K562 (cell line): Measurements from ENCODE around the gene CACNB1. TPM values are rescaled to one million over a fixed set of nuclear protein-coding genes. Genes with fewer than 3 reads are reported as not detected.

Source experiments
- ATAC-seq: fragments of 200-7000 bp; cut with Tn5 transposase; 3 replicates; pipeline ENCODE4 v1.9.1; 2020; ENCODE audit warnings: moderate library complexity
- BruUV-seq: library from RNA; stranded (reverse); fragments of 400-500 nt; replicated peaks from 2 replicates; lab custom pipeline; 2021; lab: Mats Ljungman, UMichigan
- CTCF ChIA-PET: fragments of 300-600 bp; formaldehyde crosslinking; extraction: SDS; loops from one replicate; lab custom pipeline; 2021; ENCODE audit warnings: low intra/inter-chr PET ratio; lab: Yijun Ruan, JAX
- POLR2A ChIA-PET: fragments of 300-600, 350-650 bp; sonication (Branson Sonifier 250); formaldehyde crosslinking; extraction: SDS; loops from one replicate; lab custom pipeline; 2021; ENCODE audit warnings: antibody characterized with exemption, inconsistent platforms; lab: Yijun Ruan, JAX
- DNase-seq, 4 experiments: peaks; one replicate each; pipeline versions ENCODE4 v3.0.0 to v3.0.0-alpha.2; 2011 to 2018; ENCODE audit warnings: low spot score in 3 of 4, mixed read lengths in 3 of 4; ENCODE audit errors: extremely low read depth in 1 of 4
- FAIRE-seq: peaks from 2 replicates; lab custom pipeline; 2011; peaks lifted over from hg19 to GRCh38; lab: Jason Lieb, UNC
- H2AFZ ChIP-seq: 2 replicates; pipeline ENCODE4 v1.6.0; 2011; ENCODE audit warnings: low read depth, low read length, control low read depth, inconsistent platforms
- H3K27ac ChIP-seq: fragments of 200-600 bp; 3 replicates; pipeline ENCODE4 v1.8.0; 2011; ENCODE audit warnings: low read depth, mild to moderate bottlenecking, control low read depth, inconsistent platforms, low read length, moderate library complexity, mixed read lengths; ENCODE audit errors: extremely low read depth
- H3K27me3 ChIP-seq, 2 experiments: fragments of 300-600 bp in 1 of 2; 2 replicates in 1 of 2; 3 replicates in 1 of 2; pipeline versions ENCODE4 v1.6.0 to v1.8.0; 2011; ENCODE audit warnings: inconsistent platforms in 2 of 2, low read length in 2 of 2, mild to moderate bottlenecking in 1 of 2, mixed read lengths in 1 of 2, moderate library complexity in 1 of 2; ENCODE audit not compliant: control insufficient read depth in 2 of 2, insufficient read depth in 2 of 2
- H3K36me3 ChIP-seq: fragments of 300-600 bp; 3 replicates; pipeline ENCODE4 v1.8.0; 2011; ENCODE audit warnings: mild to moderate bottlenecking, low read length, inconsistent platforms; ENCODE audit not compliant: control insufficient read depth, insufficient read depth
- H3K4me1 ChIP-seq, 2 experiments: fragments of 200-600 bp in 1 of 2; replicated peaks in 1 of 2; 2 replicates in 1 of 2; 3 replicates in 1 of 2; pipeline versions ENCODE4 v1.5.1 to v1.8.0; 2011; ENCODE audit warnings: inconsistent platforms in 2 of 2, low read length in 2 of 2, mild to moderate bottlenecking in 1 of 2, mixed read lengths in 1 of 2, moderate library complexity in 1 of 2; ENCODE audit not compliant: control insufficient read depth in 2 of 2, insufficient read depth in 2 of 2
- H3K4me2 ChIP-seq: 2 replicates; pipeline ENCODE4 v1.6.1; 2011; ENCODE audit warnings: low read length, control low read depth, inconsistent platforms, mixed read lengths; ENCODE audit not compliant: insufficient read depth
- H3K4me3 ChIP-seq: fragments of 200-600 bp; sonication (generic), shearing (Covaris generic); 2 replicates; pipeline ENCODE4 v1.5.1; 2016; ENCODE audit warnings: control low read depth, inconsistent platforms
- H3K79me2 ChIP-seq: fragments of 200-600 bp; 3 replicates; pipeline ENCODE4 v1.8.0; 2011; ENCODE audit warnings: low read length, inconsistent platforms; ENCODE audit not compliant: control insufficient read depth, insufficient read depth
- H3K9ac ChIP-seq, 2 experiments: 2 replicates each; pipeline versions ENCODE4 v1.6.0 to v1.6.1; 2011; ENCODE audit warnings: low read depth in 2 of 2, low read length in 2 of 2, control low read depth in 1 of 2, inconsistent platforms in 1 of 2, mild to moderate bottlenecking in 1 of 2, mixed read lengths in 1 of 2; ENCODE audit not compliant: insufficient read depth in 1 of 2
- H3K9me1 ChIP-seq: one replicate; pipeline ENCODE4 v1.6.0; 2011; ENCODE audit warnings: inconsistent platforms, mild to moderate bottlenecking, low read length, moderate library complexity; ENCODE audit not compliant: control insufficient read depth, insufficient read depth
- H3K9me3 ChIP-seq: replicated peaks from 2 replicates; pipeline ENCODE4 v1.5.1; 2011; ENCODE audit warnings: low read depth, low read length, inconsistent platforms; ENCODE audit not compliant: control insufficient read depth, insufficient read depth
- H4K20me1 ChIP-seq: replicated peaks from 2 replicates; pipeline ENCODE4 v1.6.1; 2011; ENCODE audit warnings: low read length, inconsistent platforms, mixed read lengths; ENCODE audit not compliant: control insufficient read depth, insufficient read depth
- ATF2 ChIP-seq: sonication (generic); formaldehyde crosslinking; IDR thresholded peaks from 2 replicates; pipeline ENCODE4 v1.8.1; 2022; ENCODE audit warnings: missing genetic modification reagents
- EP300 ChIP-seq: IDR thresholded peaks from 2 replicates; pipeline ENCODE4 v1.6.1; 2012; ENCODE audit warnings: low read length, improper control_type of control experiment
- FOXP1 ChIP-seq: sonication (generic); formaldehyde crosslinking; IDR thresholded peaks from 2 replicates; pipeline ENCODE4 v1.8.0; 2022; ENCODE audit warnings: mild to moderate bottlenecking, missing genetic modification reagents
- NR1H2 ChIP-seq: sonication (generic); formaldehyde crosslinking; IDR thresholded peaks from 2 replicates; pipeline ENCODE4 v1.4.0; 2020; ENCODE audit warnings: mild to moderate bottlenecking, missing genetic modification reagents
- PATZ1 ChIP-seq: fragments of 250-450 bp; sonication (Bioruptor Pico); IDR thresholded peaks from 2 replicates; pipeline ENCODE4 v1.5.0; 2020; ENCODE audit warnings: mild to moderate bottlenecking, borderline replicate concordance
- RBM25 ChIP-seq: fragments of 200-400 bp; formaldehyde crosslinking; IDR thresholded peaks from 2 replicates; pipeline ENCODE4 v1.6.1; 2018; ENCODE audit warnings: low read length, low read depth, moderate library complexity; ENCODE audit not compliant: severe bottlenecking
- SIX5 ChIP-seq, 2 experiments: IDR thresholded peaks; 2 replicates each; pipeline ENCODE4 v1.6.1; 2011; ENCODE audit warnings: low read length in 2 of 2, borderline replicate concordance in 1 of 2, low read depth in 1 of 2, mild to moderate bottlenecking in 1 of 2, moderate library complexity in 1 of 2; ENCODE audit not compliant: insufficient read depth in 1 of 2
- SMARCE1 ChIP-seq: fragments of 450-650 bp; IDR thresholded peaks from 2 replicates; pipeline ENCODE4 v1.7.1; 2016; ENCODE audit warnings: mild to moderate bottlenecking
- TEAD4 ChIP-seq, 2 experiments: sonication (generic) in 1 of 2; formaldehyde crosslinking in 1 of 2; IDR thresholded peaks; 2 replicates each; pipeline versions ENCODE4 v1.6.1 to v1.8.0; 2012 to 2022; ENCODE audit warnings: borderline replicate concordance in 1 of 2, inconsistent platforms in 1 of 2, low read length in 1 of 2, mild to moderate bottlenecking in 1 of 2, missing genetic modification reagents in 1 of 2
- TFAM ChIP-seq: fragments of 250-450 bp; sonication (Bioruptor Pico); conservative IDR thresholded peaks from 2 replicates; pipeline ENCODE4 v1.5.0; 2021; ENCODE audit warnings: mild to moderate bottlenecking, moderate library complexity
- ZFP36 ChIP-seq: fragments of 150-350 bp; IDR thresholded peaks from 2 replicates; pipeline ENCODE4 v1.6.1; 2018; ENCODE audit warnings: low read length, low read depth; ENCODE audit not compliant: partially characterized antibody
- ZNF316 ChIP-seq: fragments of 450-650 bp; IDR thresholded peaks from 2 replicates; pipeline ENCODE4 v1.6.1; 2016
- ZSCAN29 ChIP-seq: fragments of 450-650 bp; IDR thresholded peaks from 2 replicates; pipeline ENCODE4 v1.6.1; 2017
- WGBS: fragments of 100-300 bp; shearing (Covaris generic); methylation state at CpG from one replicate; pipeline ENCODE4 v1.1.6; 2016; ENCODE audit warnings: low coverage, mixed read lengths; ENCODE audit not compliant: insufficient coverage; ENCODE audit errors: missing lambda C conversion rate; 5-methylcytosine and 5-hydroxymethylcytosine counted together
- in situ Hi-C: fragments of 300-500 bp; cut with MboI; formaldehyde crosslinking; loops from 4 replicates; pipeline ENCODE4 v1.15.0; 2018; ENCODE audit warnings: inconsistent platforms, mixed read lengths
- intact Hi-C: fragments of 100-400 bp; cut with micrococcal nuclease; formaldehyde crosslinking; loops from 2 replicates; pipeline ENCODE4 v1.14.2; 2022
- polyA plus RNA-seq, 8 experiments: library from polyadenylated mRNA; depleted of rRNA in 4 of 8; stranded (reverse) in 5 of 8; unstranded in 3 of 8; fragments of >200 nt; fragmentation: Nextera tagmentation in 2 of 8; fragmentation: Illumina TruSeq in 1 of 8; extraction: Ambion mirVana in 2 of 8; extraction: Trizol in 1 of 8; gene quantifications; 2 replicates each; pipeline versions ENCODE4 v1.2.1 to v1.2.3, GENCODE V29; 2011 to 2014; ENCODE audit warnings: inconsistent platforms in 1 of 8, missing spikeins in 1 of 8
- total RNA-seq, 7 experiments: library from RNA; depleted of rRNA in 6 of 7; stranded (reverse); fragments of >200 nt in 6 of 7; fragmentation: Illumina TruSeq in 2 of 7; extraction: Trizol in 2 of 7; gene quantifications; 2 replicates each; pipeline versions ENCODE4 v1.2.1 to v1.2.3, GENCODE V29; 2011 to 2021; ENCODE audit warnings: low replicate concordance in 1 of 7

The CACNB1 gene
- total and polyA plus RNA-seq, 9 of the 15 experiments (the other 6 are each of a cell fraction or from before 2014, with no cell fraction given), result 0.08 to 7.4 (median 3.0) TPM

GRCh38 chr17:39191750-39192510 is 5.5 kb downstream of the CACNB1 start (continued):
- TF ChIP-seq SIX5 (IDR thresholded peaks at IDR 0.05; ENCODE audit: borderline replicate concordance in 1 of 2, insufficient read depth in 1 of 2, low read depth in 1 of 2, low read length in 2 of 2), result no peak
- TF ChIP-seq NR1H2 (CRISPR knock-in tag), result no peak
- TF ChIP-seq PATZ1, result no peak
- no peak for TF ChIP-seq TEAD4 (IDR thresholded peaks at IDR 0.05; ENCODE audit: low read length)
- no peak for TF ChIP-seq TEAD4 (CRISPR knock-in tag; IDR thresholded peaks at IDR 0.05; ENCODE audit: borderline replicate concordance)
- no peak for TF ChIP-seq FOXP1 (CRISPR knock-in tag)

GRCh38 chr17:39187152-39187830 is 10.2 kb downstream of the CACNB1 start:
- Histone ChIP-seq H3K27me3 (no peaks in the 10 kb centered on the region), H4K20me1 (no peaks in the 10 kb centered on the region; the same call in 1 of the 2 replicates), H3K9me1 (no peaks in the 10 kb centered on the region), H3K4me2 (no peak overlapping the region), H3K36me3 (peaks cover 52% of the 10 kb centered on the region; the same call in 2 of the 3 replicates), H3K9ac (no peak overlapping the region), H2AFZ (no peak overlapping the region), H3K27ac (no peak overlapping the region), H3K4me1 (peaks cover 0 to 6% of the 10 kb centered on the region in 2 experiments; a peak in 1 of 5 replicates), H3K79me2 (no peaks in the 10 kb centered on the region), H3K4me3 (no peak overlapping the region), H3K9me3 (no peaks in the 10 kb centered on the region)
- POLR2A ChIA-PET, result no interaction called here
- CTCF ChIA-PET, result interaction anchor here (0.5 to 0.6 kb wide), 2 partner anchors 16 to 45 kb away, joined by 3 read pairs; no protein-coding TSS in a partner anchor
- intact Hi-C loops (no loop called here), in situ Hi-C loops (no loop called here)
- no peak for FAIRE-seq
- no peak for DNase-seq
- no peak for ATAC-seq
- 83% methylated on average over 9 of the region's 9 CpGs for WGBS
- no TSS peak for BruUV-seq
- TF ChIP-seq RBM25 (peak; percentile 51), ATF2 (CRISPR knock-in tag) (no peak), ZFP36 (peak; percentile 57), TFAM (CRISPR knock-in tag) (no peak), SMARCE1 (no peak), EP300 (no peak), ZNF316 (no peak), ZSCAN29 (no peak)
